AG04449 (cell line): Measurements from ENCODE around the gene PRR18.

Source experiments
- CTCF ChIA-PET: fragments of 350-600 bp; formaldehyde crosslinking; extraction: SDS; loops from one replicate; lab custom pipeline; 2021; ENCODE audit warnings: antibody characterized with exemption; lab: Yijun Ruan, JAX
- POLR2A ChIA-PET: fragments of 400-600, 350-600 bp; formaldehyde crosslinking; extraction: SDS; loops from one replicate; lab custom pipeline; 2020; ENCODE audit warnings: antibody characterized with exemption, inconsistent platforms; lab: Yijun Ruan, JAX
- DNase-seq: peaks from one replicate; pipeline ENCODE4 v3.0.0-alpha.2; 2010; ENCODE audit warnings: low read depth, low spot score
- H3K4me3 ChIP-seq: 2 replicates; pipeline ENCODE4 v1.5.1; 2011; ENCODE audit warnings: low read depth, mild to moderate bottlenecking, control low read depth, low read length
- TF ChIP-seq, protein P1 (sequence below): IDR thresholded peaks from one replicate; pipeline ENCODE4 v1.5.1; 2011; ENCODE audit warnings: mild to moderate bottlenecking, moderate library complexity, low read length, control low read depth, inconsistent platforms; ENCODE audit not compliant: insufficient read depth; ENCODE audit errors: missing control alignments

The PRR18 gene

DNA sequence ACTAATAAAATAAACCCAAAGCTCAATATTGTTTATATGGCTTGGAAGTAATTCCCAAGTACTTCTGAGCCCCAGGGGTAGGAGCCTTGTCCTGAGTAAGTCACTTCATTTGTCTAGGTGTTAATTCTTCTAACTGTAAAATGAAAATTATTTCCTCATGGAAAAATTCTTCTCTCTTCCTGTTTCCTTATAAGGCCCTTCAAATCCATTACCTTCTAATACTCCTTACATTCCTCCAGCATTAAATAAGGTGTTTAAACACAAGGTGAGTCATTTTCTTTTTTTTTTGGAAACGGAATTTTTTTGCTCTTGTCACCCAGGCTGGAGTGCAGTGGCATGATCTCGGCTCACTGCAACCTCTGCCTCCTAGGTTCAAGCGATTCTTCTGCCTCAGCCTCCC is 41.9 kb downstream of the PRR18 start:
- TF ChIP-seq, protein P1, sequence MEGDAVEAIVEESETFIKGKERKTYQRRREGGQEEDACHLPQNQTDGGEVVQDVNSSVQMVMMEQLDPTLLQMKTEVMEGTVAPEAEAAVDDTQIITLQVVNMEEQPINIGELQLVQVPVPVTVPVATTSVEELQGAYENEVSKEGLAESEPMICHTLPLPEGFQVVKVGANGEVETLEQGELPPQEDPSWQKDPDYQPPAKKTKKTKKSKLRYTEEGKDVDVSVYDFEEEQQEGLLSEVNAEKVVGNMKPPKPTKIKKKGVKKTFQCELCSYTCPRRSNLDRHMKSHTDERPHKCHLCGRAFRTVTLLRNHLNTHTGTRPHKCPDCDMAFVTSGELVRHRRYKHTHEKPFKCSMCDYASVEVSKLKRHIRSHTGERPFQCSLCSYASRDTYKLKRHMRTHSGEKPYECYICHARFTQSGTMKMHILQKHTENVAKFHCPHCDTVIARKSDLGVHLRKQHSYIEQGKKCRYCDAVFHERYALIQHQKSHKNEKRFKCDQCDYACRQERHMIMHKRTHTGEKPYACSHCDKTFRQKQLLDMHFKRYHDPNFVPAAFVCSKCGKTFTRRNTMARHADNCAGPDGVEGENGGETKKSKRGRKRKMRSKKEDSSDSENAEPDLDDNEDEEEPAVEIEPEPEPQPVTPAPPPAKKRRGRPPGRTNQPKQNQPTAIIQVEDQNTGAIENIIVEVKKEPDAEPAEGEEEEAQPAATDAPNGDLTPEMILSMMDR = no peak
- DNase-seq = no peak
- POLR2A ChIA-PET = no interaction called here
- CTCF ChIA-PET = no interaction called here
- H3K4me3 ChIP-seq = no peak overlapping the region

DNA sequence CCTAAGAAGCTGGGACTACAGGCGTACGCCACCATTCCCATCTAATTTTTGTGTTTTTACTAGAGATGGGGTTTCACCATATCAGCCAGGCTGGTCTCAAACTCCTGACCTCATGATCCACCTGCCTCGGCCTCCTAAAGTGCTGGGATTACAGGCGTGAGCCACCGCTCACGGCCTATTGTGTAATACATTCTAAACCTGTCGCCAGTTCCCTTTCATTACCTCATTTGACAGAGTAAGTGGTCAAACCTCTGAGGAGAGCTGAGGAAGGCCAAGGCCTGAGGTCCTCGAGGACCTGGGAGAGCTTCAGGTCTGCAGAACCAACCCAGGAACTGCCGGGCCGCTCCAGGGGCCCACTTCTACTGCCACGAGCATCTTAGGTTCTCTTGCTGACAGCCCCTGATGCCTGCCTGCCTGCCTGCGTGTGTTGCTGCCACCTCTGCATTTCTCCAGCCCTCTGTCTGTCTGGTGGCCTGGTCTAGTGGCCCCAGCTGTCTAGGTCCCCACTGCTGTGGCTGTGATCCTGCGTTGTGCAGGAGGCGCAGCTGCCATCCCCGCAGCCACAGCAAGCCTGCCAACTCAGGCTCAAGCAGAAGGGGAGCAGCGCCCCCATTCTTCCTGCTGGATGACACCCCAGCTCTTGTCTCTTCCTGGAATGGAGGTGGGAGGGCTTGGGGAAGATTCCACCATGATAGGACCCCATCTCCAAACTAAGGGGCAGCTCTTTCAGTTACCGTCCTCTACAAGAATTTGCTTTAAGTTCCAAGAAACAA is 45.3 kb downstream of the PRR18 start:
- DNase-seq = no peak
- CTCF ChIA-PET = no interaction called here
- POLR2A ChIA-PET = no interaction called here
- TF ChIP-seq, protein P1 = no peak
- H3K4me3 ChIP-seq = no peak overlapping the region

DNA sequence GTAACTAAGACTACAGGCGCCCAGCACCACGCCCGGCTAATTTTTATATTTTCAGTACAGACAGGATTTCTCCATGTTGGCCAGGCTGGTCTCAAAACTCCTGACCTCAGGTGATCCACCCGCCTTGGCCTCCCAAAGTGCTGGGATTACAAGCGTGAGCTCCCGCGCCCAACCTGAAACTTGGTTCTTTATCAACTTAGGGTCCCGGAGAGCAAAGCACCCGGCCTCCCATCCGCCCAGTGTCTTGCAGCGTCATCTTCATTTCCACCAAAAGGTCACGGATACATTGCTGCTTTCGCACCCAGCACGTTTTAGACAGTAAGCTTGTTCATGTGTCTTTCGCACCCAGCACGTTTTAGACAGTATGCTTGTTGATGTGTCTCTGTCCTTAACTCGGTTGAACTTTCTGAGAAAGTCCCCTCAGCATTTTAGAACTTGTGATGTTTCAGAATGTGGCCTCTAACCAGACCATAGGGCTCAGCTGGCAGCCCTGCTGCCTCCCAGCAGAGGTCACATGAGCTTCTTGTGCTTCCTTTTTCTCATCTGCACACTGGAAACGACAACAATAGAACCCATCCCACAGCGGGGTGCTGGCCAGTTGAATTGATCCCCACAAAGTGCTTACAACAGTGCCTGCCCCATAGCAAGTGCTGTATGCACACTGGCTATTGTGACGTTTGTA is 48.8 kb downstream of the PRR18 start:
- H3K4me3 ChIP-seq = no peak overlapping the region
- TF ChIP-seq, protein P1 = no peak
- ChIA-PET POLR2A (no interaction called here), CTCF (interaction anchor here (0.6 to 1.0 kb wide), 2 partner anchors 13 to 140 kb away, joined by 3 read pairs; no protein-coding TSS in a partner anchor)
- no peak for DNase-seq

DNA sequence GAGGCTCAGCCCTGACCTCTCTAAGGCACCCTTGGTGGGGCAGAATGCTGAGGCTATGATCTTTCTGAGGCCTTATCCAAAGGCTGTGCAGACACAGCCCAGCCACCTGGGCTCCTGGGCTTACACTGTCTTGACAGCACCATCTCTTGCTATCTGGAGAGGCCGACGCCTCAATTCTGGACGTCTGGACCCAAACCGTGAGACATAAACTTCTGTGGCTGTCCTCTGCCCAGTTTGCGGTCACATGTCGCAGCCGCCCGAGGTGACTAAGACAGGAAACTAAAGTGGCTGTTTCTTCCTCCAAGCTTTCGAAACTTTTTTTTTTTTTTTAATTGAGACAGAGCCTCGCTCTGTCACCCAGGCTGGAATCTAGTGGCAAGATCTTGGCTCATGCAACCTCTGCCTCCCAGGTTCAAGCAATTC is 49.3 kb downstream of the PRR18 start:
- ChIA-PET POLR2A (no interaction called here), CTCF (no interaction called here)
- TF ChIP-seq, protein P1 = no peak

DNA sequence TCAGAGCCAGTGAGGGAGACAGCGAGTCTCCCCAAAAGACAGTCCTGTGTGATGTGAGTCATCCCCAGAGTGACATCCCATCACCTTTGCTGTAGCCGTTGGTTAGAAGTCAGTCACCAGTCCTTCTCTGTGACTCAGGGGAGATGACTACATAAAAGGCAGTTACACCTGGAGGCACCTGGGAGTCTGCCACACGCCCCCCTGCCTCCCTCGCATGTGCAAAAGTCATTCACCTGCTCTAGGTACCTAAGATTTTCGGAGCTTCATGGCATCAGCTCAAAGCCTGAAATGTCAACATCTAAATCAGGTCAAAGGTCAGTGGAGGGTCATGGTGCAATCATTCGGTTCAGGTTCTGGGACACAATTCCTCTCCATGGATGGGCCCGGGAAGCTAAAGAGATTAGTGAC is 50.3 kb downstream of the PRR18 start:
- TF ChIP-seq, protein P1 = no peak
- no peak overlapping the region for H3K4me3 ChIP-seq
- ChIA-PET CTCF (no interaction called here), POLR2A (no interaction called here)
- DNase-seq = no peak

More for the DNA sequence above, 49.3 kb downstream of the PRR18 start:
- no peak overlapping the region for H3K4me3 ChIP-seq
- DNase-seq = no peak
